Eye (tissue), 1 donor: ENCODE results near the gene CNBP.
"Not testable (repeated sequence)": the region's sequence is repeated elsewhere in the genome, so short reads cannot be mapped to it uniquely, and the experiment has no call there.

Experiments
- DNase-seq: peaks from one replicate; pipeline ENCODE4 v3.0.0-alpha.2; 2015

The CNBP gene

GRCh38 chr3:129183569-129184395 lies at the start of gene CNBP:
Gene CNBP (minus strand): TSS chr3:129183896. CDS start chr3:129171757, 12,139 bp downstream.
- DNase-seq = peak; percentile 98

DNA sequence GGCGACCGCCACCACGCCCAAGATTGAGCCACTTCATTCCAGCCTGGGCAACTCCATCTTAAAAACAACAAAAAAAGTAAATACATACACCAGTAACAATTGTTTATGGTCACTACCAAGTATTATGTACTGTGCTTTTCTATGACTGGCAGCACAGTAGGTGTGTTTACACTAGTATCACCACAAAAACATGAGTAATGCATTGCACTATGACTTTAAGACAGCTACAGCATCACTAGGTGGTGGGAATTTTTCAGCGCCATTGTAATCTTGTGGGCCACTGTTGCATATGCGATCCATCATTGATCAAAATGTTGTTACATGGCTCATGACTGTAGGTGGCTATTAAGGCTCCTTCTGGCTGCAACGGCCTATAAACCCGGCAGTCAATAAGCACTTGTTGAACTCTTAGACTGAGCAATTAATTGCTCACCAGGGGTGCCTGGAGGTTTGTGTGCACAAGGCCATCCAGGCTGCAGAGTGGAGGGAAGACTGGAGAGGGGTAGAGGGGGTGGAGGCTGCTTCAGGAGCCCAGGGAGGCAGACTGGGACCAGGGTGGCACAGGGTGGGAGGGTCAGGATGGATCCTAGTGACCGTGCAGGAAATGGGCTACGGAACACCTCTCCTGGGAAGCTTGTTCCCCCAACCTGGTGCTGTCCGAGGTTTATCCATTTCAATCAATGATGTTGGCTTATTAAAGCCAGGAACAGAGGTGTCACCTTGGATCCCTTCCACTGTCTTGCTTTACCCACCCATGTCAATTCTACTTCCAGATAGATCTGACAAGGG lies 47.8 kb upstream of the CNBP start:
- no peak for DNase-seq

DNA sequence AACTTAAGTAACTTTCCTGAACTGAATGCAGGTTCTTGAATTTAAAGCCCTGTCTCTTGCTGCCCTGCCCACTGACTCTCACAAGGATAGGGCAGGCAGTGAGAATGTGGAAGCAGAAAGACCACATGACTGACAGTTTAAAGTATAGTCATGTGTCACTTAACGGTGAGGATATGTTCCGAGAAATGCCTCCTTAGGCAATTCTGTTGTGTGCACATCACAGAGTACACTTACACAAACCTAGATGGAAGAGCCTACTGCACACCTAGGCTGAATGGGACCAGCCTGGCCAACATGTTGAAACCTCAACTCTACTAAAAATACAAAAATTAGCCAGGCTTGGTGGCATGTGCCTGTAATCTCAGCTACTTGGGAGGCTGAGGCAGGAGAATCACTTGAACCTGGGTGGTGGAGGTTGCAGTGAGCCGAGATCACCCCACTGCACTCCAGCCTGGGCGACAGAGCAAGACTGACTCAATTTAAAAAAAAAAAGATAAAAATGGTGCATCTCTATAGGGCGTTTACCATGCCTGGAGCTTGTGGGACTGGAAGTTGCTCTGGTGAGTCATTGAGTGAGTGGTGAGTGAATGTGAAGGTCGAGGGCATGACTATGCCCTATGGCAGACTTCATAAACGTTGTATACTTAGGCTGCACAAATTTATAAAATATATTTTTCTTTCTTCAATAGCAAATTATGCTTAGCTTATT lies 46.8 kb upstream of the CNBP start:
- no peak for DNase-seq

- DNase-seq = no peak
These were observed 45.3 kb upstream of the CNBP start for GRCh38 chr3:129228891-129229585.

DNA sequence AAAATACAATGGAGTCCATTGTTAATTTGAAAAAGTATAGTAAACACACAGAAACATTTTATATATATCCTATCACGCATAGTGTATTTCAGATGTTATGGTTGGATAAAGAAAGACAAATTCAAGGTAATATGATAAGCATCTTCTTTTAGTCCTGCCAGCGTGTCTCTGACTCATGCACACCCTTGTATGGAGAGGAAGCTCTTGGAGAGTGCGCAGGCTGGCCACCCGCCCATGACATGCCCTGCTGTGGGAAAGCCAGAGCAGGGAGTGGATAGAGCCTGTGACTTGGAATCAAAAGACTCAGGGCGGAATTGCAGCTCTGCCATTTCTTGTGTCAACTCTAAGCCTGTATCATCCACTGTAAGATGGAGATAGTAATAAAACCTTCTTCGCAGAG lies 42.7 kb upstream of the CNBP start:
- DNase-seq = no peak

GRCh38 chr3:129224984-129225393 lies 41.3 kb upstream of the CNBP start:
- DNase-seq = no peak

- DNase-seq = not testable (repeated sequence)
These were observed 40.7 kb upstream of the CNBP start for GRCh38 chr3:129224387-129224786.

- no peak for DNase-seq
These were observed 35.0 kb upstream of the CNBP start for GRCh38 chr3:129218742-129219141.

GRCh38 chr3:129213238-129213637 lies 29.5 kb upstream of the CNBP start:
- no peak for DNase-seq

DNA sequence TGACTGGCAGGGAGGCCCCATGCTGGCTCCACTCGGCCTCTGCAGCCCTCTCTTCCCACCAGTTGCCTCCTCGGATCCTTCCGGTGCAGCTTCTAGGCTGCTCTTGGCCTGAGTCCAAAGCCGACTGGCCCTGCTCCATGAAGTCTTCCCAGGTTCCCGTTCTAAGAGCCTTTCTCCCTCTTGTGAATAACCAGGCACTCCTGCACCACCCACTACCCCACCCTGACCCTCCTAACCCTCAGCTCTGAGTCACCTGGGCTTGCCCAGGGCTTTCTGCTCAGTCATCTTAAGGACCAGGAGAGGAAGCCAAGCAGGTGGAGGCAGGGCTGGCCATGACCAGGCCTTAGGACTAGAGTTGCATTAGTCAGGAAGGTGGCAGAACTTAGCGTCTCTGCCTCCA lies 28.1 kb upstream of the CNBP start:
- DNase-seq = no peak

DNA sequence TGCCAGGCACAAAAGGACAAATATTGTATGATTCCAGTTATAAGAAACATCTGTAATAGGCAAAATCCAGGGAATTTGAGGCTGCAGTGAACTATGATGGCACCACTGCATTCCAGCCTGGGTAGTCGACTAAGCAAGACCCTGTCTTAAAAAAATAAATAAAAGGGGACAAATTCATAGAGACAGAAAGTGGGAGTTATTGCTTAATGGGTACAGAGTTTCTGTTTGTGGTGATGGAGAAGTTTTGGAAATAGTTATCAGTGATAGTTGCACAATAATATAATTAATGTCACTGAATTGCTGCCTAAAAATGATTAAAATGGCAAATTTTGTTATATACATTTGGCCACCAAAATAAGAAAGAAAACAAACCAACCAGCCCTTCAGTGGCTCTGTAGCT lies 27.6 kb upstream of the CNBP start:
- DNase-seq = no peak

DNA sequence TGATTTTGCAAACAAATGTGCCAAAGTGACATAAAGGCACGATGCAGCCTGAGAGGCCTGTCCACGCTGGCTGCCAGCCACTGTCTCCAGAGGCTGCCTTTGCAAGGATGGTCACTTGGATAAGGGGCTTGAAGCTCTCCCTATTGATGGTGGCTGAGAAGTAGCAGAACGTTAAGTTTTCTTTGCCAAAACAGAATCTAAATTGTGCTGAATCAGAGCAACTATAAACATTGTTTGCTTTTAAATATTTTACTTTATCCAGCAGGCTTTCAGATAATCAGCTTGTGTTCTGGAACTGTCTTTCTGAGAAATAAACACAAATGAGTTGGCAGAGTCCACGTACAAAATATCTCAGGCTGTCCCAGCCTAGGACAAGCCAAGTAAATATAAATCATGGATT lies 23.8 kb upstream of the CNBP start:
- DNase-seq = no peak

DNA sequence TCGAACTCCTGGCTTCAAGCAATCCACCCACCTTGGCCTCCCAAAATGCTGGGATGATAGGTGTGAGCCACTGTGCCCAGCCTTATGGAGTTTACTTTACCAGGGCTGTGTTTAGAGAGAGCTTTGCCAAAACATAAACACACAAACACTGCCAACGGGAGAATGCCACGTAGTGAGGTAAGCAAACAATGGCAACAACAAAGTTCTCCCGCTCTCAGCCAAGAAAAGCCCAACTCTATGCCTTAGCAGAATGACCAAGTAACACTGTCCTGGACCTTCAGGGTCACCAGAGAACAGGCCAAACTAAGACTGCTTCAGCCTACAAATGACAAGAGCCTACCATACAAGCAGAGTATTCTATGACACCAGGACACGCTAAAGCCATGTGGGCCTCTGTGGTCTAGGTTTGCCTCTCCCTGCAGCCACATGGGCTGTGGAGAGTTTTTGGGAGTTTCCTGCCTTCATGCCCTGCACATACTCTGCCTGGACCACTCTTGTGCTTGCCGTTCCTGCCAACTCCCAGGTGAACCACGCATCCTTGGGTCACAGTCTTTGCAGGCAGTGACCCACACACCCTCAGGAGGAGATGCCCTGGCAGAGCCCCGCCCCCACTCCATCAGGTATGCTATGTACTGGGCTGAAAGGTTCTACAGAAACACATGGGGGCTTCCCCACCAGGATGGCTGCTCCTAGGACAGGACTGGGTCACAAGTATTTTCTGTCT lies 21.6 kb upstream of the CNBP start:
- no peak for DNase-seq

DNA sequence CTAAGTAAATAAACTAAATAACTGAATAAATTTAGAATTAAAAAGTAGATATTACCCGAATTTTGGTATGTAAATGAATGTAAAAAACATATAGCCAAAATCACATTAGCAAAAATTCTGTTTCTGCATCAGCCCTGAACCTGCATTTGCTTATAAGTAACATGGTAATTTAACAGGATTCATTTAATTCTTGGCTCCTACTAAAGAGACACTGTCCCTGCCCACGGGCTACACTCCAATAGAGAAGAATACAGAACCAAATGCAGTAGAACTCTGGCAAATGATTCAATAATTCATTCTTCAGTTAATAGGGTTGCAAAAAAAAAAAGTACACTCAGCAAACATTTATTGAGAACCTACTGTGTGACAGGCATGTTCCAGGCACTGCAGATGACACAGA lies 20.8 kb upstream of the CNBP start:
- no peak for DNase-seq

DNA sequence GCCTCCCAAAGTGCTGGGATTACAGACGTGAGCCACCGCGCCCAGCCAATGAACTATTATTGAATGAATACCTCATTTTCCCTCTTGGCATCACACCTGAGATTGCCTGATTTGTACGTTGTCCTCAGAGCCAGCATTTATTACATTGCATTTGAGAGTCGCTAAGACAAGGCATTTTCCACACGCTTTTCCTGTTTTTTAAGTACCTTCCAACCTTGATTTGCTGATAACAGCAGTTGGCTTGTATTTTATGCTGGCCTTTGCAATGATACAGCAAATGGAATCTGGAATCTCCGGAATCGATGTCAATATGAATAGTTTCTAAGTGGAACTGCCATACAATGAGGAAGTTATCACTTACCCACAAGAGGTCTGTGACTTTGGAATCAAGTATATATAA lies 15.7 kb upstream of the CNBP start:
- DNase-seq = no peak

DNA sequence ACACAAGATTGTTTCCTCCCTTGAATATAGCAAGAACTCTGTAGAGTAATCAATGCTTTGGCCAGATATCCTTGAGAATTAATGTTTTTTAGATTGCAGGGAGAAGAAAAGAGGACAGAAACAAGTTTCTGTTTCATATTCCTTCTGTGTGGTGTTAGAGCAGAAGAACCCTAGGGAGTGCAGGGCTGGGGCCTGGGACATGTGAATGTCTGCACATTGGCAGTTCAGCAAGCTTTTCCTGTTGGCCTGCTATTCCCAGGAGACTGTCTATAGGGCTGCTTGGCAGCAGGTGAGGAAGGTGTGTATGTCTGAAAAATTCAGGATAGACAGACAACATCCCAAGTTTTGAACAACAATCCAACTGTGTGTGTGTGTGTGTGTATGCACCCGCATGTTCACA lies 13.6 kb upstream of the CNBP start:
- DNase-seq = no peak

DNA sequence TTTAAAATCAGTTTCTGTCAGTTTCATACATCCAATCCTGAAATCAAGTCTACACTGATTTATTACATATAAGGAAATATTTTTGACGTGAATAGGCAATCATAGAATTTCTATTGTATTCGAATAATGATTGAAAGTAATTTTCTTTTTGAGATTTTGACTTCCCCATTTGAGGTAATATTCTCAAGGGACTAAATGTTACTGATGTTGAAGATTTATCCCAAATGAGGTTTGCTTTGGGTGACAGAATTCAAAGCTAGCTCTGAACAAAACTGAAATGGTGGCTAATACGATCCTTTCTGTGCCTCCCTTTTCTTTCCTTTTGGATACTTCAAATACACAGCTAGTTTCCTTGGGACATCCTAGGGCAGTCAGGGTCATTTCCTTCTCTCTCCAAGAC lies 12.9 kb upstream of the CNBP start:
- no peak for DNase-seq

DNA sequence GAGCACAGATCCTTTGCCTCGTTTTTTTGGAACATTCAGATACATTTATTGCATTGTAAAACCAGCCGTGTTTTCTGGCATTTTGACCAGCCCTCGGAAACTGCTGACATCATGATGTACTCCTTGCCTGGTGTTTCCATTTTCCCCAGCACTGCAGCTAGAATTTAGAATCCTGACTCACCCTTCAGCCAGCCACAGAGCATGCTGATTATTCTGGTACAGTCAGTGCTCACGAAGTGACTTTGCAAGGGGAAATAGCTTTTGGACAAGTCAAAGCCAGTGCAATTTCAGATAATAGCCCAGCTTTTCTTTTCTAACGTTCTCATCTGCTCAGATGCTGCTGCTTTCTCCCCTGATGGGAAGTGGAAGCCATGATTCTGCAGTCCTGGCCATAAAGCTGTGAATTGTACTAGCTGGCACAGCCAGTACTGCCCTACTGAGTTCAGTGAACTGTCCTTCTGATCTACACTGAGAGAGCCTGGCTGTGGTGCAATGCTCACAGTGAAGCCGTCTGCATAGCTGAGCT lies 12.1 kb upstream of the CNBP start:
- no peak for DNase-seq

DNA sequence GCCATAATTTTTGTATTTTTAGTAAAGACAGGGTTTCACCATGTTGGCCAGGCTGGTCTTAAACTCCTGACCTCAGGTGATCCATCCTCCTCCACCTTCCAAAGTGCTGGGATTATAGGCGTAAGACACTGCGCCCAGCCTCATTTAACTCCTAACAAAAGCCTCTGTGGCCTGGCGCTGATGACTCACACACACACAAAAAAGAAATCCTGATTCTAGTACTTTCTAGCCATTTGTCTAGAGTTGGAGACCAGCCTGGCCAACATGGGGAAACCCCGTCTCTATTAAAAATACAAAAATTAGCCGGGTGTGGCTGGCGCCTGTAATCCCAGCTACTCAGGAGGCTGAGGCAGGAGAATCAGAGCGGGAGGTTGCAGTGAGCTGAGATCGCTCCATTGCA lies 6.1 kb upstream of the CNBP start:
- not testable (repeated sequence) for DNase-seq

- DNase-seq = no peak
These were observed 4.2 kb upstream of the CNBP start for GRCh38 chr3:129187857-129188256.

DNA sequence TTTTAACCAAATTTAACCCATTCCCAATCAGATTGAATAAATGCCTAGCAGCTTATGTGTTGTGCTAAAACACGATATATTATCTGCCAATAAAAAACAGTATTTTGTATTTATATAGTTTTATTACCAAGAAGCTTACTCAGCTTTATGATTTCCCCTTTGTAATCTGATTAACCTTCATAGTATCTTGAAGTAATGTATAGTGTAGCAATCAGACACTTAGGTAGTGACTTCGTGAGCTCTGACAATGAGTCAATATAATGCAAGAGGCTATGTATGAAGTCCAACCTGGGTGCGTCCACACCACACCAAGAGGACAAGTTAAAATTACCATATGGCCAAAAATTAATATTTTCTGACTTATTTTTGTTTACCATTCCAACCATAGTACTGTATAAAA lies 2.1 kb upstream of the CNBP start:
- DNase-seq = no peak
